Panc1 (cell line): ENCODE measurements around the gene NCOR2.

ENCODE experiments used
- CTCF ChIP-seq: fragments of 450-650 bp; IDR thresholded peaks from 2 replicates; pipeline ENCODE4 v1.5.1; 2017; ENCODE audit warnings: mild to moderate bottlenecking
- TCF7L2 ChIP-seq: IDR thresholded peaks from 2 replicates; pipeline ENCODE4 v1.6.1; 2011; ENCODE audit warnings: mild to moderate bottlenecking, low read depth, low read length, inconsistent platforms

- TF ChIP-seq CTCF (no peak), TCF7L2 (no peak)
Observed at GRCh38 chr12:124586756-124587155, 19.3 kb upstream of the NCOR2 start.
